GM21529 (cell line): ENCODE data around the gene KLHL12.

ENCODE experiments used
- ATAC-seq: cut with Tn5 transposase; IDR thresholded peaks from one replicate; pipeline ENCODE4 v1.9.1; 2021; ENCODE audit not compliant: unreplicated experiment

KLHL12 gene

DNA sequence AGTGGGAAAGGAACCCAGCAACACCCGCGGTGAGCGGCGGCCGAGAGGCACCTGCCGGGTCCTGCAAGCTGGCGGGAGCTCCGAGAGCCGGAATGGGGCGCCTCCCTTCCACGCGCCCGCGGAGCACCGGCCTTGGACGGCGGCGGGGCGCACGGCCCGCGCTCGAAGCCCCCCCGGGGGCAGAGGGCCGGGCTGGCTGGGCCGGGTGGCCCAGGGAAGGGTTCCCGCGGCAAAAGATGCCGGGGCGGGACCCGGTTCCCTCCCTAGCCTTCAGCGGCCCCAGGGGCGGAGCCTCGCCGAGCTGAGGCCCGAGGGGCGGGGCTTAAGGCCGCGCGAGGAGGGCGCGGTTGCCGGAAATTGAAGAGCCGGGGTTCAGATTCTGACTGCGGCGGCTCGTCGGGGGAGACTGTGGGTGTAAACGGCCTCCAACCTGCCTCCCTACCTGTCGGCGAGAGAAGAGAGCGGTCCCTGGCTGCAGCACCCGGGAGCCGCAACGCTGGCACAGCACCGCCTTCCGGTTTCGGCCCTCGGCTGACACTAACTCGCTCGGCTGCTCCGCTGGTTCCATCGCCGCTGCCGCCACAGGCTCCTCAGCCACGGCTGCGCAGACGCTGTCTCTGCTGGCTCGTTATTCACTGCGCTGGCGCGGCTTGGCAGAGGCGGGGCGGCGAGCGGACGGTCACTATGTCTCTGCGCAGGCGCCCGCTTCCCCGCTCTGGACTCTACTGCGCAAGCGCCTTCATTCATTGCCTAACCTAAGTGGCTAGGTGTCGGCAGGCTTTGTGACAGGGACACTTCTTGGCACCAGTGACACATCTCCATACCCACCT lies 38.3 kb downstream of the KLHL12 start, which contains the start of gene RABIF:
Gene RABIF (minus strand): TSS at position 619 of the 830 bp plus-strand sequence. CDS start 51 bp downstream, at position 568.
- ATAC-seq: peak; percentile 90

- ATAC-seq: no peak
Measured at GRCh38 chr1:202888221-202888530, 38.9 kb downstream of the KLHL12 start.

GRCh38 chr1:202880961-202881460 lies 46.0 kb downstream of the KLHL12 start:
- ATAC-seq: no peak

DNA sequence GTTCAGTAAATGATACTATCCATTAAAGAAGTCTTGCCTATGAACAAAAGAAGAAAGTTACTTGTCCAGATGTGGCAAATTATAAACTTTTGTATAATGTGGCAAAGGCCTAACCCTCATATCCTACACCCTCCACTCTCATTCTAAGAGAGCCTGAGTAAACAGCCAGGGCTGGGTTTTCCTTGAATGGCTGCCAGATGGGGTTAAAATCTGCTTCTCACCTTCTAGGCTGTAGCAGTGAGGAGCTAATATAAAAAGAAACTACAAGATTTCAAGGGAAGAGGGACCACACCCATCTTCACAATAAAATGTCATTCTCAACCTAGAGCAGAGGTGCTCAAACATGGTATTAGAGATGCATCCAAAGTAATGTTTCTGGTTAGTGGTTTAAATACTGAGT lies 47.0 kb downstream of the KLHL12 start:
- ATAC-seq: no peak

- no peak for ATAC-seq
Measured at GRCh38 chr1:202879128-202879527, 47.9 kb downstream of the KLHL12 start.

- ATAC-seq: no peak
Measured at GRCh38 chr1:202873026-202873425, 54.0 kb downstream of the KLHL12 start.

DNA sequence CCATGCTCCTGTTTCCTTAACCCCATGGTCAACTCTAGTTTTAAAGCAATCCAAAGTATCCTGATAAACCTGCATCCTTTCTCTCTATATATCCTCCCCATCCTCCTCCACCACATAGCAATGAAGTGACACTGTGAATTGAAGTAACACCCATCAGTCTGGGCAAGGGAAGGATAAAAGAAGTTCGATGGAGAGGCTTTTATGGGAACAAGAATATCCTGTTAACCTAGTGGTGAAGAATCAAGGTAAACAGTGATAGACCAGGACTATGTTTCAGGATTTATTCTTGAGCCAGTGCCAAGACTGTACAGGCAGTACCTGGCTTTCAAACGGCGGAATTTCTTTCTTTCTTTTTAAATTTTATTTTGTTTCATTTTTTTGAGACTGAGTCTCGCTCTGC lies 55.7 kb downstream of the KLHL12 start:
- no peak for ATAC-seq

GRCh38 chr1:202862679-202863560 lies 64.1 kb downstream of the KLHL12 start:
- ATAC-seq: no peak

DNA sequence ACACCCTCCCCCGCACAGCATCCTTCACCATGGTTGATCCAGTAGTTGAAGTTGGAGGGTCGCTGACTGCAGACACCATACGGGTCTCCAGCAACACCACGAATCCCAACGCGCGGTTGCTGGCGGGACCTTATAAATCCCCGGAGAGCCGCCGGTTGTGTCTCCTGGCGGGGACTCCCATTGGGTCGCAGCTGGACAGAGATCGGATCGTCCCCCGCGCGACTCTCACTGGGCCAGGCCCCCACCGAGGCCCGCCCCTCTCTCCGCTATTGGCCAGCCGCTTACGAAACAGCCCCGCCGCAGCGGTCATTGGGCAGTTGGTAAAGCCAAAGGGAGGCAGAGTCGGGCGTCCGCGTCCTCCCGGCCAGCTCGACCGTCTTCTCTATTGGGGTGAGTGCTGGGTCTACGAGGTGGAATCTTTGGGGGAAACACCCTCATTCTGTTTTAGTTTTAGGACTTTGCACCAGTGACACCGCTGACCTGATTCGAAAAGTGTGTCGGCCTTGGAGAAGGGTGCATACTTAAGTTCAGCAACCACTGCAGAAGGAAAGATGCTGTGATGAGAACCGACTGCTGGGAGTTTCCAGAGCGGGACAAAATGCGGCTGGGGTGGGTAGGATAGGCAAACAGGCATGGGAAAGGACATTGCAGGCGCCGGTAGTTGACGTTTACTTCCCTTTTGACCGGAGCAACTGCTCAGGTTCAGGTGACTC lies 65.5 kb downstream of the KLHL12 start:
- ATAC-seq: peak; percentile 90

DNA sequence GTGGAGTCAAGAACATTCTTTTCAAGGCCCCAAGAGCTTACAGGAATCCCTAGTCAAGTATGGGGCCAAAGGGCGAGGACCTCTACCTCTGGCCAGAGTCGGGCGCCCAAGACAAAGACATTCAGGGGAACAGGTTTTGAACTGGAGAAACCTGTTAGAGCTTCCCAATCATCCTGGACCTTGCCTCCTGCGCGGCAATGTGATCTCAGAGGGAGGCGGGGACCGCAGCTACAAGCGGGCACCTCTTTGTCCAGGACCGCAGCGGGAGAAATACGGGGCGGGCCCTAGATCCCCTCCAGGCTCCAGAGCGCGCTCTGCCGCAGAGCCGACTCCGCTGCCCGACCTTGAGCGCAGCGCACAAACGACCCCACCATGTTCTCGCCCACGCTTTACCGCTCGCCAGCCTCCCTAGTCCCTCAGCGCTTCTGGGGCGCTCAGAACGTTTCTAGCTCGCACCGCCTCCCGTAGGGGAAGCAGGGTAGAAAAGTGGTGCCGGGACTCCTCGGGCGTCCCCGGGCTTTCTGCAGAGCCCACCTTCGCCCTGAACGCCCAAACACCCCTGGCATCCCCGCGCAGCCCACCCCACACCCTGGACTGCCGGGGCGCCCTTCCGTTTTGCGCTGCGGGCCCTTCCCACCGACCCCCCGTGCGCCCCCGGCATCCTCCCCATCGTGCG lies 66.2 kb downstream of the KLHL12 start:
- ATAC-seq: no peak

- no peak for ATAC-seq
Measured at GRCh38 chr1:202858789-202859414, 68.1 kb downstream of the KLHL12 start.

GRCh38 chr1:202858331-202858730 lies 68.7 kb downstream of the KLHL12 start:
- ATAC-seq: no peak

- no peak for ATAC-seq
Measured at GRCh38 chr1:202857136-202857610, 69.9 kb downstream of the KLHL12 start.

GRCh38 chr1:202856014-202856413 lies 71.0 kb downstream of the KLHL12 start:
- ATAC-seq: no peak

DNA sequence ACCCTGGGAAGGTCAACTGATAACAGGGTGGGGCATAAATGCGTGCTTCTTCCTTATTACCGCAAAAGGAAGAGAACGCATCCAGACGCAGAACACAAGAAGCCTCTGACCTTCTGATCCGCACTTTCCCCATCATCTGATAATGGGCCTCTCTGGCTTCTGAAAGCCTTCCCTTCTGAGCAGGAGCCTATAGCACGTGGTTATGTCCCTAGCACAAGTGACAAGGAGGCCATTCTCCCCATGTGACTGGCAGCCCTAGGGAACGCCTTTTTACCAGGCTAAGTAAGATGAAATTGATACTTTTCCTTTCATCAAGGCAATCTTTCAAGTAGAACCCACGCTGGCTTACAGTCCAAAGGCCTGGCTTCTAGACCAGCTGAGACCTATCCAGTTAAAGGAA lies 72.2 kb downstream of the KLHL12 start:
- ATAC-seq: no peak

DNA sequence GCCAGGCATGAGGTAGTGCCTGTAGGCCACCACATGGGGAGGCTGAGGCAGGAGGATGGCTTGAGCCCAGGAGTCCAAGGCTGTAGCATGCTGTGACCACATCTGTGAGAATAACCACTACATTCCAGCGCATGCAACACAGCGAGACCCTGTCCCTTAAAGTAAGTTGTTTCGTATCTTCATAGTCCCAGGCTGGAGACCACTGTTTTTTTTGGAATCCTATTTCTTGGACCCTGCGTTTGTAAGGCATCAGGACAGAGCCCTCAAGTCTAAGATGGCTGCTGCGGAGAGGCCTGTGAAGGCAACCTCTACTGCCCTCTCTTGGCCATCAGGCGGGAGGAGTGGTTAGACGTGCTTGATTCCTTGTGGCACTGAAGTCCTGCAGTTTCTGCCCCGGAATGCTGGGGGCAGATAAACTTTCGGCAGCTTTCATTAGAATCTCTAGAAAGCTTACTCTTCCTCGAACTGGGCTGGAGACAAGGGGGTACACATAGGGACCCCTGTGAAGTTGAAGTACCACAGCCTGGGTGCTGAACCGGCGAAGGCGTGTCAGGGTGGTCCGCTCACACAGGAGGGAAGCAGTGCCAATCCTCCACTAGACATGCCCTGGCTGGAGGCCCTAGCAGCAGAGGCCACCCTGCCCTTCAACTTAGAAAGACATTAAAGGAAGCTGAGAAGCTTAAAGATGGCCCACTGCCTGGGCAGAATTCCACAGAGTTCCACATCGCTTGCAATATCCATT lies 74.7 kb downstream of the KLHL12 start:
- no peak for ATAC-seq

DNA sequence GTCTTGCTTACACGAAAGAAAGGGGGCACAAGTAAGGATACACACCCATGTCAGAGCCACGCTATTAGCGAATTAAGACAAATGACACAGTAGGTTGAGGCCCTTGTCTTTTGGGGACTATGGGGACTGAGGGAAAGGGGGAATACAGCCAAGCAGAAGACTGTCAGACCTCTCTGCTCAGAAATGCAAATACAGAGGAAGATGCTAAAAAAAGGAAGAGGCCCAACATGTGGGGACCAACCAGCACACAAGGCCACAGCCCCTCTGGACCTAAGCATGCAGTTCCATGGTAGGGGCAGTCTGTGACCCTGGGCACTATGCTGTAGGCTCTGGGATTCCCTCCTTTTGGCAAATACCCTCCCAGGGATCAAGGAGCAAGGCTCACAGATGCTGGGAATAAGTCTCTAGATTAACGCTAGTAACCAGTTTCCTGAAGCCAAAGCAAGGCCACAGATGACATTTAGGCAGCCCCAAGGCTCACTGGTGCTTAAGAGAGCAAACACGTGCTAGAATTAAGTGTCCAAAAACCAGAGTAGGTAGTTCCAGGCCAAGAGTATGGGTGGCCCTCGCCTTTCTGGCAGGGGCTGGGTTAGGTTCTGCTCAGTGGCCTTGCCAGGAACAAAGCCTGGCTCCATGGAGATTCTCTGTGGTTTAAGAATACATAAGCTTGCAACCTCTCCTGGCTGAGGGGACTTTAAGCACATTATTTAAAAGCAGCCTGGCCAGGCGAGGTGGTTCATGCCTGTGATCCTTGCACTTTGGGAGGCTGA lies 76.3 kb downstream of the KLHL12 start:
- ATAC-seq: no peak

DNA sequence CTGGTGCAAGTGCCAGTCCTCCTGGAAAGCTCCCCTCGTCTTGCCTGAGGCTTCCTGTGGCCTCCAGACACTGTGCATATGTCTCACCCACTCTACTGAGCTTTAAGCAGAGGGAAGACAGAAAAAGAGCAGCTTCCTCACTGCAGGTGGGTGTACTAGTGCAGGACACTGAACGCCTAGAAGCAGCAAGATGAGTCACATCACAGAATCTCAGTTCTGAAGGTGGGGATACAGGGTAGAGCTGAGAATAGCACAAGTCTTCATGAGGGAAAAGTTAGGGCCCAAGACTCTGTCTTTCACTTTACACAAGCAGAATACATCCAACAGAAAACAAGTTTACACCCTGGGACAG lies 78.9 kb downstream of the KLHL12 start:
- peak; percentile 96 for ATAC-seq

DNA sequence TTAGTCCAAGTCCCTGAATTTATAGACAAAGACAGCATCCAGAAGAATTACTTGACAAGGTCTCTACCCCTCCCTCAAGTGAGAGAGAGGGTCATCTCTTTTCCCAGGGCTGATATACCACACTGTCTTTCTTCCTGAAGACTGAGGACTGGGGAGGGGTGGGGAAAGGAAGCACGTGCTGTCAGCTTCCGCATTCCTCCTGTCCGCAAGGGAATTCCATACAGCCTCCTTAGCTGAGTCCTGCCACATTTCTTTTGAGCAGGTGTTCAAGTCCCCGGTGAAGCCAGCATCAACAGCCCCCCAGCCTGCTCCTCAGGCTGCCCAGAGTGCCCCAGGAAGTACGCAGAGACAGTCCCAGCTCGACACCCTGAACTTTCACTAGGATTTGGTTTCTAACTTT lies 82.1 kb downstream of the KLHL12 start:
- no peak for ATAC-seq
